HG02884 (cell line): Measurements from ENCODE around the gene GOPC.
A peak's percentile ranks its signal among the peaks of the same experiment; 100 is the strongest.
"Not testable (repeated sequence)": the region's sequence is repeated elsewhere in the genome, so short reads cannot be mapped to it uniquely, and the experiment has no call there.

ENCODE experiments used
- ATAC-seq: cut with Tn5 transposase; IDR thresholded peaks from one replicate; pipeline ENCODE4 v1.9.1; 2021; ENCODE audit warnings: mild to moderate bottlenecking, moderate library complexity; ENCODE audit not compliant: unreplicated experiment

Gene GOPC

GRCh38 chr6:117602151-117602898 lies at the start of gene GOPC:
Gene GOPC, minus strand, starts transcription at chr6:117602511. Its CDS starts 223 bp downstream, at chr6:117602288.
- ATAC-seq, result peak; percentile 84

- not testable (repeated sequence) for ATAC-seq
Observed at GRCh38 chr6:117651984-117652383, 49.7 kb upstream of the GOPC start.

- no peak for ATAC-seq
Observed at GRCh38 chr6:117642976-117643375, 40.7 kb upstream of the GOPC start.

- ATAC-seq, result no peak
Observed at GRCh38 chr6:117637770-117638169, 35.5 kb upstream of the GOPC start.

GRCh38 chr6:117629119-117629660 lies 26.9 kb upstream of the GOPC start:
- ATAC-seq, result no peak

- no peak for ATAC-seq
Observed at GRCh38 chr6:117627533-117627932, 25.2 kb upstream of the GOPC start.

- no peak for ATAC-seq
Observed at GRCh38 chr6:117624869-117625481, 22.7 kb upstream of the GOPC start.

GRCh38 chr6:117619178-117619577 lies 16.9 kb upstream of the GOPC start:
- no peak for ATAC-seq

- ATAC-seq, result no peak
Observed at GRCh38 chr6:117617210-117618035, 15.1 kb upstream of the GOPC start.

- no peak for ATAC-seq
Observed at GRCh38 chr6:117616391-117617209, 14.3 kb upstream of the GOPC start.

- no peak for ATAC-seq
Observed at GRCh38 chr6:117615750-117616390, 13.6 kb upstream of the GOPC start.

GRCh38 chr6:117613920-117614560 lies 11.7 kb upstream of the GOPC start:
- no peak for ATAC-seq

- no peak for ATAC-seq
Observed at GRCh38 chr6:117607511-117607910, 5.2 kb upstream of the GOPC start.

- ATAC-seq, result peak; percentile 42
Observed at GRCh38 chr6:117605169-117605826, 3.0 kb upstream of the GOPC start.

- ATAC-seq, result no peak
Observed at GRCh38 chr6:117603821-117604220, 1.5 kb upstream of the GOPC start.

GRCh38 chr6:117602899-117603588 lies 733 bp upstream of the GOPC start:
- no peak for ATAC-seq

GRCh38 chr6:117601811-117602150 lies 530 bp downstream of the GOPC start:
- peak; percentile 7 for ATAC-seq

- no peak for ATAC-seq
Observed at GRCh38 chr6:117600008-117600743, 2.1 kb downstream of the GOPC start.
